ENCODE measurements around the gene TATDN2. TPM values are rescaled to one million over a fixed set of nuclear protein-coding genes. Genes with fewer than 3 reads are reported as not detected.

Gene TATDN2
- total RNA-seq, 2 experiments from 2014 or later = 22.0 to 57.5 TPM

DNA sequence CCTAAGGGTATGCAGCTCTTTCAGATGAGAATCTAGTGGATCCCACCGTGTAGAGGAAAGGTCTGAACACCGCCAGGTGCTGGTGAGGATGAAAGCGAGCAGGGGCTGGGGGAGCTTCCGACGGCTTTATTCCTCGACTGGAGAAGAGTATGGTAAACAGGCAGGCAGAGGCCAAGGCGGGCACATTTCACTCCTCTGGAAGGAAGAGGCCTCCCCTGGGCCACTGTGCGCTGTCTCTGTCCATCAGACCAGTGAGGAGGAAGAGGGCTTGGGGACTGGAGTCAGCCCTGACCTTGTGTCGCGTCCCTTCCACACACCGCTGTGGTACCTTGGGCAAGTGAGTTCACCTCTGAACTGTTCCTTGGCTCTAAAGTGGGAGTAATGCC, 40.3 kb downstream of the TATDN2 start:
- Histone ChIP-seq H3K9me3 (ENCODE audit: low read length) (no peaks in the 10 kb centered on the region), H3K79me2 (ENCODE audit: insufficient read depth, low read depth, low read length) (no peaks in the 10 kb centered on the region), H3K4me2 (ENCODE audit: low read length) (no peak overlapping the region), H3K4me1 (ENCODE audit: insufficient read depth, low read length, poor library complexity, severe bottlenecking) (no peaks in the 10 kb centered on the region), H4K20me1 (ENCODE audit: insufficient read depth, low read length) (no peaks in the 10 kb centered on the region; the same call in 1 of the 2 replicates), H3K4me3 (ENCODE audit: low read depth, low read length, poor library complexity, severe bottlenecking) (no peak overlapping the region), H3K27ac (ENCODE audit: low read depth, low read length, poor library complexity, severe bottlenecking) (no peak overlapping the region), H3K36me3 (ENCODE audit: insufficient read depth, low read length) (peaks cover 58% of the 10 kb centered on the region; the same call in 1 of the 2 replicates), H2AFZ (ENCODE audit: low read length) (no peak overlapping the region), H3K9me2 (ENCODE audit: insufficient read depth, low read length) (no peaks in the 10 kb centered on the region)
- DNase-seq (ENCODE audit: low spot score) = no peak
- ChIA-PET CTCF (ENCODE audit: unreplicated experiment) (no interaction called here), POLR2A (interaction anchor here (0.6 kb wide), 1 partner anchor 93 kb away, joined by 4 read pairs; no protein-coding TSS in a partner anchor)
- TF ChIP-seq, protein P1, sequence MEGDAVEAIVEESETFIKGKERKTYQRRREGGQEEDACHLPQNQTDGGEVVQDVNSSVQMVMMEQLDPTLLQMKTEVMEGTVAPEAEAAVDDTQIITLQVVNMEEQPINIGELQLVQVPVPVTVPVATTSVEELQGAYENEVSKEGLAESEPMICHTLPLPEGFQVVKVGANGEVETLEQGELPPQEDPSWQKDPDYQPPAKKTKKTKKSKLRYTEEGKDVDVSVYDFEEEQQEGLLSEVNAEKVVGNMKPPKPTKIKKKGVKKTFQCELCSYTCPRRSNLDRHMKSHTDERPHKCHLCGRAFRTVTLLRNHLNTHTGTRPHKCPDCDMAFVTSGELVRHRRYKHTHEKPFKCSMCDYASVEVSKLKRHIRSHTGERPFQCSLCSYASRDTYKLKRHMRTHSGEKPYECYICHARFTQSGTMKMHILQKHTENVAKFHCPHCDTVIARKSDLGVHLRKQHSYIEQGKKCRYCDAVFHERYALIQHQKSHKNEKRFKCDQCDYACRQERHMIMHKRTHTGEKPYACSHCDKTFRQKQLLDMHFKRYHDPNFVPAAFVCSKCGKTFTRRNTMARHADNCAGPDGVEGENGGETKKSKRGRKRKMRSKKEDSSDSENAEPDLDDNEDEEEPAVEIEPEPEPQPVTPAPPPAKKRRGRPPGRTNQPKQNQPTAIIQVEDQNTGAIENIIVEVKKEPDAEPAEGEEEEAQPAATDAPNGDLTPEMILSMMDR (conservative IDR thresholded peaks at IDR 0.05; ENCODE audit: low read length) = no peak
- TF ChIP-seq EZH2phosphoT487 (IDR thresholded peaks at IDR 0.05; ENCODE audit: borderline replicate concordance, low read depth, low read length) = no peak
- intact Hi-C loops (cut with micrococcal nuclease; ENCODE audit: unreplicated experiment) = no loop called here
- BruUV-seq (replicated peaks) = no TSS peak

GRCh38 chr3:10289077-10289476, 40.8 kb downstream of the TATDN2 start:
- peaks cover 56% of the 10 kb centered on the region; the same call in 1 of the 2 replicates for H3K36me3 ChIP-seq (ENCODE audit: insufficient read depth, low read length)
- H2AFZ ChIP-seq (ENCODE audit: low read length) = no peak overlapping the region
- H4K20me1 ChIP-seq (ENCODE audit: insufficient read depth, low read length) = no peaks in the 10 kb centered on the region; the same call in 1 of the 2 replicates
- ChIA-PET POLR2A (interaction anchor here (0.6 kb wide), 3 partner anchors 93 to 348 kb away, joined by 3 to 4 read pairs (median 4); no protein-coding TSS in a partner anchor), CTCF (ENCODE audit: unreplicated experiment) (no interaction called here)
- no peak overlapping the region for H3K4me3 ChIP-seq (ENCODE audit: low read depth, low read length, poor library complexity, severe bottlenecking)
- no peak for TF ChIP-seq EZH2phosphoT487 (IDR thresholded peaks at IDR 0.05; ENCODE audit: borderline replicate concordance, low read depth, low read length)
- TF ChIP-seq, protein P1 (conservative IDR thresholded peaks at IDR 0.05; ENCODE audit: low read length) = no peak
- BruUV-seq (replicated peaks) = no TSS peak
- intact Hi-C loops (cut with micrococcal nuclease; ENCODE audit: unreplicated experiment) = no loop called here
- H3K9me2 ChIP-seq (ENCODE audit: insufficient read depth, low read length) = no peaks in the 10 kb centered on the region
- no peak overlapping the region for H3K27ac ChIP-seq (ENCODE audit: low read depth, low read length, poor library complexity, severe bottlenecking)
- no peak for DNase-seq (ENCODE audit: low spot score)
- H3K4me2 ChIP-seq (ENCODE audit: low read length) = no peak overlapping the region
- no peaks in the 10 kb centered on the region for H3K79me2 ChIP-seq (ENCODE audit: insufficient read depth, low read depth, low read length)
- H3K9me3 ChIP-seq (ENCODE audit: low read length) = no peaks in the 10 kb centered on the region
- no peaks in the 10 kb centered on the region for H3K4me1 ChIP-seq (ENCODE audit: insufficient read depth, low read length, poor library complexity, severe bottlenecking)

- ChIA-PET POLR2A (no interaction called here), CTCF (ENCODE audit: unreplicated experiment) (no interaction called here)
- Histone ChIP-seq H3K27ac (ENCODE audit: low read depth, low read length, poor library complexity, severe bottlenecking) (no peak overlapping the region), H3K4me2 (ENCODE audit: low read length) (no peak overlapping the region), H3K9me3 (ENCODE audit: low read length) (no peaks in the 10 kb centered on the region), H2AFZ (ENCODE audit: low read length) (no peak overlapping the region), H3K9me2 (ENCODE audit: insufficient read depth, low read length) (no peaks in the 10 kb centered on the region), H3K79me2 (ENCODE audit: insufficient read depth, low read depth, low read length) (no peaks in the 10 kb centered on the region), H3K4me3 (ENCODE audit: low read depth, low read length, poor library complexity, severe bottlenecking) (no peak overlapping the region), H3K4me1 (ENCODE audit: insufficient read depth, low read length, poor library complexity, severe bottlenecking) (no peaks in the 10 kb centered on the region), H3K36me3 (ENCODE audit: insufficient read depth, low read length) (peaks cover 54% of the 10 kb centered on the region; the same call in 1 of the 2 replicates), H4K20me1 (ENCODE audit: insufficient read depth, low read length) (no peaks in the 10 kb centered on the region; the same call in 1 of the 2 replicates)
- no peak for DNase-seq (ENCODE audit: low spot score)
- no peak for TF ChIP-seq EZH2phosphoT487 (IDR thresholded peaks at IDR 0.05; ENCODE audit: borderline replicate concordance, low read depth, low read length)
- TF ChIP-seq, protein P1 (conservative IDR thresholded peaks at IDR 0.05; ENCODE audit: low read length) = no peak
- no TSS peak for BruUV-seq (replicated peaks)
- intact Hi-C loops (cut with micrococcal nuclease; ENCODE audit: unreplicated experiment) = no loop called here
These were observed 41.6 kb downstream of the TATDN2 start for GRCh38 chr3:10289787-10290355.
